Progenitor cell of endocrine pancreas (in vitro differentiated cells): ENCODE results near the gene CHPT1. TPM values are rescaled to one million over a fixed set of nuclear protein-coding genes. Genes with fewer than 3 reads are reported as not detected.

Experiments
- DNase-seq: peaks from one replicate; pipeline ENCODE4 v3.0.0; 2021; ENCODE audit warnings: low spot score; ENCODE audit not compliant: unreplicated experiment
- H3K27ac Mint-ChIP-seq: 2 replicates; pipeline ENCODE4 v1.8.0; 2021; ENCODE audit warnings: mild to moderate bottlenecking, moderate library complexity, mixed read lengths
- H3K27me3 Mint-ChIP-seq: 2 replicates; pipeline ENCODE4 v1.8.0; 2021; ENCODE audit warnings: mixed read lengths
- H3K36me3 Mint-ChIP-seq: 2 replicates; pipeline ENCODE4 v1.8.0; 2022; ENCODE audit warnings: mixed read lengths; ENCODE audit not compliant: insufficient read depth
- H3K4me1 Mint-ChIP-seq: 2 replicates; pipeline ENCODE4 v1.8.0; 2021; ENCODE audit warnings: low read depth, mixed read lengths
- H3K4me3 Mint-ChIP-seq: 2 replicates; pipeline ENCODE4 v1.8.0; 2021; ENCODE audit warnings: low read depth, mild to moderate bottlenecking, moderate library complexity, mixed read lengths
- H3K9me3 Mint-ChIP-seq: 2 replicates; pipeline ENCODE4 v1.8.0; 2021; ENCODE audit warnings: low read depth, mixed read lengths
- CTCF ChIP-seq: fragments of 200-600 bp; sonication (generic); IDR thresholded peaks from one replicate; pipeline ENCODE4 v1.5.0; 2021; ENCODE audit warnings: antibody characterized with exemption, mild to moderate bottlenecking; ENCODE audit not compliant: unreplicated experiment
- total RNA-seq: library from RNA; stranded (reverse); gene quantifications from 2 replicates; pipeline ENCODE4 v1.2.1, GENCODE V29; 2021

The CHPT1 gene
- total RNA-seq, 1 donor from 2014 or later = 15.2 TPM

- no peak overlapping the region for H3K27ac Mint-ChIP-seq
- H3K27me3 Mint-ChIP-seq = peaks cover 12% of the 10 kb centered on the region
- TF ChIP-seq CTCF = no peak
- peaks cover 3% of the 10 kb centered on the region for H3K4me1 Mint-ChIP-seq
- H3K9me3 Mint-ChIP-seq = no peaks in the 10 kb centered on the region
- DNase-seq = no peak
- no peak overlapping the region for H3K4me3 Mint-ChIP-seq
- no peaks in the 10 kb centered on the region for H3K36me3 Mint-ChIP-seq
These were observed 31.2 kb upstream of the CHPT1 start for GRCh38 chr12:101666052-101666728.

- Mint-ChIP-seq H3K4me3 (no peak overlapping the region), H3K9me3 (no peaks in the 10 kb centered on the region), H3K36me3 (no peaks in the 10 kb centered on the region), H3K27me3 (peaks cover 14% of the 10 kb centered on the region), H3K27ac (no peak overlapping the region), H3K4me1 (peaks cover 3% of the 10 kb centered on the region)
- no peak for TF ChIP-seq CTCF
- DNase-seq = no peak
These were observed 29.8 kb upstream of the CHPT1 start for GRCh38 chr12:101667591-101667990.

GRCh38 chr12:101670007-101670671 lies 27.3 kb upstream of the CHPT1 start:
- peaks cover 3% of the 10 kb centered on the region for H3K4me1 Mint-ChIP-seq
- no peak for DNase-seq
- H3K4me3 Mint-ChIP-seq = no peak overlapping the region
- H3K9me3 Mint-ChIP-seq = no peaks in the 10 kb centered on the region
- H3K27me3 Mint-ChIP-seq = peaks cover 14% of the 10 kb centered on the region
- peak; percentile 50 for TF ChIP-seq CTCF
- peak overlapping the region; percentile 39 for H3K27ac Mint-ChIP-seq
- H3K36me3 Mint-ChIP-seq = no peaks in the 10 kb centered on the region

GRCh38 chr12:101671157-101671791 lies 26.2 kb upstream of the CHPT1 start:
- Mint-ChIP-seq H3K36me3 (no peaks in the 10 kb centered on the region), H3K27me3 (peaks cover 8% of the 10 kb centered on the region), H3K4me3 (no peak overlapping the region), H3K27ac (no peak overlapping the region), H3K4me1 (peaks cover 3% of the 10 kb centered on the region), H3K9me3 (no peaks in the 10 kb centered on the region)
- no peak for DNase-seq
- no peak for TF ChIP-seq CTCF

GRCh38 chr12:101671833-101672232 lies 25.6 kb upstream of the CHPT1 start:
- no peak for DNase-seq
- no peaks in the 10 kb centered on the region for H3K9me3 Mint-ChIP-seq
- H3K4me1 Mint-ChIP-seq = peaks cover 3% of the 10 kb centered on the region
- no peak for TF ChIP-seq CTCF
- no peaks in the 10 kb centered on the region for H3K36me3 Mint-ChIP-seq
- no peak overlapping the region for H3K4me3 Mint-ChIP-seq
- H3K27ac Mint-ChIP-seq = no peak overlapping the region
- H3K27me3 Mint-ChIP-seq = peaks cover 6% of the 10 kb centered on the region
